GM12874 (cell line): ENCODE data around the gene PLCB1.
A peak's percentile ranks its signal among the peaks of the same experiment; 100 is the strongest.

Experiments
- CTCF ChIP-seq: IDR thresholded peaks from 2 replicates; pipeline ENCODE4 v1.5.1; 2011; ENCODE audit warnings: low read depth, mild to moderate bottlenecking, control low read depth, low read length, moderate library complexity; ENCODE audit not compliant: insufficient read depth

The PLCB1 gene

GRCh38 chr20:8534368-8535160 lies 402.5 kb downstream of the PLCB1 start:
- TF ChIP-seq CTCF = no peak

- TF ChIP-seq CTCF = peak; percentile 50; the same call in 1 of the 2 replicates
These were observed 403.6 kb downstream of the PLCB1 start for GRCh38 chr20:8535403-8536261.

- no peak for TF ChIP-seq CTCF
These were observed 404.2 kb downstream of the PLCB1 start for GRCh38 chr20:8536262-8536618.

- no peak for TF ChIP-seq CTCF
These were observed 408.4 kb downstream of the PLCB1 start for GRCh38 chr20:8540466-8540865.

GRCh38 chr20:8542110-8542486 lies 410.0 kb downstream of the PLCB1 start:
- no peak for TF ChIP-seq CTCF

GRCh38 chr20:8545212-8545611 lies 413.1 kb downstream of the PLCB1 start:
- no peak for TF ChIP-seq CTCF

- TF ChIP-seq CTCF = no peak
These were observed 415.1 kb downstream of the PLCB1 start for GRCh38 chr20:8547035-8547650.
